Hypothalamus (tissue), 51 donors: ENCODE results near the gene SLC29A2.

Experiments
- DNase-seq, 51 donors: peaks; one replicate each; lab custom pipeline; 2025; lab: John Stamatoyannopoulos, UW

SLC29A2 gene

DNA sequence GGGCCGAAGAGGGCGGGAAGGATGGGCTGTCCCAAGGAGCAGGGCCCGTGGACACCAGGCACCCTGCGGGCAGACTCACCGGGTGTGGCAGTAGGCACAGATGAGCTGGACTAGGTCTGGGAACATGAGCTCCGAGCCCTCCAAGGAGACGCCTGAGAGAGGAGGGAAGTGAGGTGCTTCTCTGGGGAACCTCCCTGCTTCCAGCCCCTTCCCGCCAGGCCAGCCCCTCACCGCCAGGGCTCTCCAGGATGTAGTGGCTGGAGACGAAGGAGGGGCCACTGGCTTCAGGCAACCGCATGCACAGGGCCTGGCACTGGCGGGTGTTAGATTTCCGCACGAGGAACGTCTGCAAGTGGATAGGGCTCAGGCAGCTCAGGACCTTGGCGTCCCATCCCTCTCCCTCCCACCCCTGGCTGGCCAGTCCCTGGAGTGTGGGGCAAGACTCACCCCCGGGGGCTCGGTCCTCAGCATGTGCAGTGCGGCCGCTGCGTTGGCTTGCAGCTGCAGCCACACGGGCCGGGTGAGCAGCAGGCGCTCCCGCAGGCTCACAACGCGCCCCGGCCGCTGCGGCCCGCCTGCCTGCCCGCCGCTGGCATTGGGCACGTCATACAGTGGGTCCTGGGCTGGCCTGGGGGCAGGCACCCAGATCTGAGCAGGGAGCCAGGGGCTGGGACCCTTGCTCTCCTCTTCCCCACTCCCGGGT lies 35.9 kb downstream of the SLC29A2 start:
- DNase-seq, result peak in 1 of 51 donors; percentile 32

DNA sequence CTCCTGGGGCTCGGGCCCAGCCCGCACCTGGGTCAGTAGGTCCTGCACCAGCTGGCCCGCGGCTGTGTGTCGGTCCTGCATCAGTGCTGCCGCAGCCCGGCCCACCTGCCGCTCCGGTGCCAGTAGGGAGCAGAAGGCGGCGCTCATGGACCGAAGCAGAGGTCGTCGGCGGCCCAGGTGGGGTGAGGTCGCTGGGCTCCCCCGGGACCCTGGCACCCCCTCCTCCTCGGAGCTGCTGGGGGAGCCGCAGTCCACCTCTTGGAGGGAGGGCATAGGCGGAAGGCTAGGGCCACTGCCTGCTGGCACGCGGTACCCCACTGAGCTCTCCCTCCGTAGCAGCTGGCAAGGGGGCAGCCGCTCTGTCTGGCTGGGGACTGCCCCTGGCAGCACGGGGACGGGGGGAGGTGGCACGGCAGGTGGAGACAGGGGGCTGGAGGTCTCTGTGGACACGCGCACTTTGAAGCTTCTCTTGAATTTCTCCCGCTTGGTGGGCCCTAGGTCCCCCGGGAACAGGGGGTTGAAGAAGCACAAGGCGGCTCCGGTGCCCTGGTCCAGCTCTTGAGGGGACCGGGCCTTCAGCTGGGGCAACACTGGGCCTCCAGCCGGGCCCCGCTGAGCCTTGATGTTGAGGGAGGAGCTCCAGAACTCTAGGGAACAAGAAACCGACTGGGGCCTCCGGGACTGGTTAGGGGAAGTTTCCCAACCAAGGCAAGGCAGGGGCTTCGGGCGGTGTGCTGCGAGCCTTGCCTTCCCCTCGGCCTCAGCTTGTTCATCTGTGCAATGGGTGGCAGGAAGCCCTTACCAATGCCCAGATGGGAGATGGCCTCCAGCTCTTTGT lies 36.7 kb downstream of the SLC29A2 start:
- DNase-seq, result no peak

DNA sequence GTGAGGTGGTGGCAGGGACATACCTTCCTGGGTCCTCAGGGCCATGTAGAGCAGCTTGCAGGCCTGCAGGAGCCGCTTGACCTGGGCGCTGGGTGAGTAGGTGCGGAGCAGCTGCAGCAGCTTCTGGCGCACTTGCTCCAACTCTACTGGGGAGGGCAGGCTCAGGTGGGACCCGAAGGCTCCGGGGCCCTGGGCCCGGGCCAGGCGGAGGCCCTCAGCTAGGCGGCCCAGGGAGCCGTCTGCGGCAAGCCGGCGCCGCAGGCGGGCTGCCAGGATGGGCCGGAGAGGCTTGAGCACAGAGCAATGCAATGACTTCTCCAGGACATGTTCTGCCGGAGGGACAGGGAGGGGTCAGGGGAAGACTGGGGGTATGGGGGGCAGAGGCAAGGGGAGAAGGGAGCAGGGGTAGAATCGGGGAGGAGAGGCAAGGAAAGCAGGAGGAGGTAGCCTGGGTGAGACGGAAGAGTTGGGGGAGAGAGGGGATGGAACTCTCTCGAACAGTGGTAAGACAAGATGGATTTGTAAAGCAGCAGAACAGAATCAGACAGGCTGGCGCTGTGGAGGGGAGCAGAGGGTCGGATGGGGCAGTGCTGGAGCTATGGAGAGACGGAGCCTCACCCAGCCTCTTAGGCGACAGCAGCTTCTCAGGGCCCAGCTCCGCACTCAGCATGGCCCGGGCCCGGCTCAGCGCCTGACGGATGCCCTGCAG lies 37.5 kb downstream of the SLC29A2 start:
- DNase-seq, result no peak

DNA sequence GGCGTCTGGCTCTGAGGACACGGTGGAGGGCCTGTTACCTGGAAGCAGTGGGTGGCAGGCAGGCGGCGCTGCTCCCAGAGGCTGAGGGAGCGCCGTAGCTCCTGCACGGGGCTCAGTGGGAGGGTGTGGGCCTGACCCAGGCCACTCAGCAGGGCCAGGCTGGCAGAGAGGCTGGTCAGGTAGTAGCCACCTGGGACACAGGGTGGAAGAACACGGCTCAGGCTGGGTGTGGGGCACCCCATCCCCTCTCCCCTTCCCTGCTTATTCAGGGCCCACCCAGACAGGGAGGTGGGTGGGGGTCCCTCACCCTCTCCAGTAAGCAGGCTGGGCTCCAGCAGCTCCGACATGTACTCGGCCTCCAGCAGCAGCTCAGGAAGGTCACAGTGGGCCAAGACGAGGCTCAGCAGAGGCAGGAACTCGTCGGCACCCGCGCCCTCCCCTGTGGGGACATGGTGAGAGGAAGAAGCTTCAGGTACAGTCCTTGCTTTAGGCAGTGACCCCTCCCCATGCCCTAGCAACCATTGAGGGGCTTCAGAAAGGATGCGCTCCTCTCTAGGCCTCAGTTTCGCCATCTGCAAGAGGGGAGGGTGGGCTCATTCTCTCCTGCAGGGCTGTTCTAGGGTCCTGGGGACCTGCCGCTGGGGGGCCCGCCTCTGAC lies 38.2 kb downstream of the SLC29A2 start:
- no peak for DNase-seq

DNA sequence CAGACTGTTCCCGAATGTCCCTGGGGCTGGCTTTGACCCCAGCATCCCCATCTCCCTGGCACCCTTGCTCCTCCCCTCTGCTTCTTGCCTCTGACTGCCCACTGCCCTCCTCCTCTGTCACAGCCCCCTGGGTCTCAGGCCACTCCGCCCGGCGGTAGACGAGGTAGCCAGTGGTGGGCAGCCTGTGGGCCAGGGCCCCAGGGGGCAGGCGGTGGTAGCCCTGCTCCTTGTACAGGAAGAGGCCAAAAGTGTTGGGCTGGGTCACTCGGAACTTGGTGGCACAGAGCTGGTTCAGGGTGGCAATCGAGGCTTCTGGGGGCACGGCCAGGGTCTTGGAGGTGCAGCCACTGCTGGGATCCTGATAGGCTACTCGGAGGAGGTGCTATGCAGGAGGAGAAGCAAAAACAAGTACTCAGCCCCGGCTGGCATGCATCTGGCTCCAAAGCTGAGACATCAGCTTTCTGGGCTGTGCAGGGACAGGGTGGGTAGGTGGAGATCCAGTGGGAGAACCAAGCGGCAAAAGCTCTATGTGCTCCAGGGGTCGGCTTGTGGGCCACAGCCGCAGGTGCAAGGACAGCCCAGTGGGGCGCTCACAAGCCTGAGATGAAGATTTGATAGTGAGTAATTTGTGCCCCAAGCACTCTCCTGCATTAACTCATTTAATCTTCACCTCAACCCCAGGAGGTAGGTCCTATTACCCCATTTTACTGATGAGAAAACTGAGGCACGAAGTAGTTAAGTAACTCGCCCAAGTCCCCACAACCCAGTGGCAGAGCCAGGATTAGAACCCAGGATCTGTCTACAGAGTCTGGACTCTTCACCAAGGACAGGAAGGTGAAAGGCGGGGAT lies 39.0 kb downstream of the SLC29A2 start:
- no peak for DNase-seq

DNA sequence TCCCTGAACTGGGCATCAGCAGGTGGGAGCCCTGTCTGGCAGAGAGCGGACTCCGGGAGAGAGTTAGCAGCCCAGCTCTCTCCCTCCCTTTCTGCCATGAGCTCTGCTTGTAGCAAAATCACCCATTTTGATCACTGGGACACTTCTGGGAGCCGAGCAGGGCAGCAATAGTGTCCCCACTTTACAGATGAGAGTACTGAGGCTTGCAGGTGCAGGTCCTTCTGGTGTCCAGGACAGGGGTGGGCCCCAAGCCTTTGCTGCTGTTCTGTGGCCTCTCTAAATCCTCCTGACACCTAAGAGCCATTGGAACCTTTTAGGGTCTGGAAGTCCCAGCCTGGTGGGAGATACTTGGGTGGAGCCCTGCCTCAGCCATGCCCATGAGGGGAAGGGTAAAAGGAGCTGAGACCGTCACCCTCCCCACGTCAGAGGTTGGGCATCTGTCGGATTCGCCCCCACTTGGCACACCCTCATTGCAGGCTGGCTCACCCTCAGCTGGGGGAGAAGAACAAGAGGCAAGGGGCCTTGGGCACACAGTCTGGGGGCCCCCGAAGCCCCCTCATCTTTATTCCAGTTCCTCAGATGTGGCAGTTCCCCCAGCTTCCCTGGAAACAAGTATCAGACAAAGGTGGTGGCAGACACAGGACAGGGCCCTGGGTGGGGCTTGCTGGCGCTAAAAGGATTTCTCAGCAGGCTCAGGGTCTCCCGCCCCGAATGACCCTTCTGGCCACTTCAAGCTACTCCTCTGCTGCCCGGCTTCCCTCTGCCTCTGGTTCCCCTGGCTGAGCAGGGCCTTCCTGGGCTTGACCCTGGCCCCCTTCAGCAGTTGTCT lies 39.8 kb downstream of the SLC29A2 start:
- DNase-seq, result no peak

DNA sequence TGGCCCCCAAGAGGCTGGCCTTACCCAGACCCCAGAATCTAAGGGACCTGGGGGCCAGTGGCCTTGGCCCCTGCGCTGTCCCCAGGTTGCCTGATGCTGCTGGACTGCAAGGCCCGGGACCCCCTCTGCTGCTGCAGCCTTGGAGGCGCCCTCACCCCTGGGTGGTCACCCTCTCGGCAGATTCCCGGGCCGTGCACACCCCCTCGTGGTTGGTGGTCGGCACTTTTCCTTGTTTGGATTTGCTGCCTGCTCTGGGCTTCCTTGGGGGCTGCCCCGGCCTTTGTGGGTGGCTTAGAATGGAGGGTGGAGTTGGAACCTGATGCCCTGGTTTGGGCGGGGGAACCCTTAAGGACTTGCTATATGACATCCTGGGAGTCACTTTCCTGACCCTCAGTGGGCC lies 40.6 kb downstream of the SLC29A2 start:
- no peak for DNase-seq

DNA sequence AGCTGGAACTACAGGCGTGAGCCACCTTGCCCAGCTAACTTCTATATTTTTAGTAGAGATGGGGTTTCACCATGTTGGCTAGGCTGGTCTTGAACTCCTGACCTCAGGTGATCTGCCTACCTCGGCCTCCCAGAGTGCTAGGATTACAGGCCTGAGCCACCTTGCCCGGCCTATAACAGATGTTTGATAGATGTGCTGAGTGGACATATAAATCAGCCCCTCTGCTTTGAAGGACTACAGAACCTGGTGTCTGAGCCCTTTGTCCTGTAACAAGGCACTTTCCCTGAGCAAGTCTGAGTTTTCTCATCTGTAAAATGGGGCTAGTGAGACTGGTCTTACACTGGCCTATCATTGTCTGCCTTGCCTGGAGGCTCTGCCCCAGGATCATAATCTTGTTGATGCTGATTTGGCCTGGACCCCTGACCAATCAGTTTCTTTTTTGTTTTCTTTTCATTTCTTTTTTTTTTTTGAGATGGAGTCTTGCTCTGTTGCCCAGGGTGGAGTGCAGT lies 42.3 kb downstream of the SLC29A2 start:
- DNase-seq, result no peak

DNA sequence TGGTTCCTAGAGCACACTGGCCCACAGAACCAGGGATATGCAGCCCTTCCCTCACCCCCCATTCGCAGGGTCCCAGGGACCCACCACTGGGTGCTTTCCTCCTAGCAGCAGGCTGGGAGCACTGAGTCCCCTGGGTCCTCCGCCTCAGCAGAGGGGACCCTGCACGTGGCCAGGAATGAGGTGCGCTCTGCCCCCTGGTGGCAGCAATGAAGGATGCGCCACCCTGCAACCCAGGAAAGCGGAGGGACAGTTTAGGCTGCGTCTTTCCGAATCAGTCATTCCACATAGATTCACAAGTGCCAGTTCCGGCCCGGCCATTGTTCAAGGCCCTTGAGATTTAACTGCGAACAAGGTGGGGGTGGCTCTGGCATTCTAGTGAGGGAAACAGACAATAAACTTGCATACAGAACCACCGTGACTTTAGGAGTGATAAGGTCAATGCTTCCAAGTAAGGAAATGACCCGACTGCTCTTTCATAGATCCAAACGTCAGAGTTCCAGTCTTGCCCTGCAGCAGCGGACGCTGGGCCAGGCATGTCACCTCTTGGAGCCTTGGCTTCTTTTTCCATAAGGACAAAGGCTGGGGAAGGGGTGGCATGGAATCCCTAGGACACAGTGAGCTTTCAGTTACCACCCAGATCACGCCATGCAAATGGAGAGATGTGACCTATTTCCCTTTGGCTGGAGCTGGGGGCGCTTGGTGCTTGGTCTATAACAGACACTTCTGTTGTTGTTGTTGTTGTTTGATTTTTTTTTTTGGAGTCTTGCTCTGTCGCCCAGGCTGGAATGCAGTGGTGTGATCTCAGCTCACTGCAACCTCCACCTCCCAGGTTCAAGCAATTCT lies 43.0 kb downstream of the SLC29A2 start:
- DNase-seq, result peak in 46 of 51 donors; percentile 22 to 82 (median 58)

DNA sequence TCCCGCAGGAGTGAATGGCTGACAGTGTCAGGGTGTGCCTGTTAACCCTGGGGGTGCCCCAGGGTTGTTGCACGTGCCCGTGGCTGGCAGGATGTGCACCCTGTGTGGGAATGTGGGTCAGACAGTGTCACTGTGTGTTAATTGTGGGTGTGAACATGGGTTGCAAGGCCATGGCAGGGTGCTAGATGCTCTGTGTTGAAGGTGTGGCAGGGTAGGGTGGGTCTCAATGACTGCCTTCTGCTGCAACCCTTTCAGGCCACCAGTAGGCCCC lies 43.6 kb downstream of the SLC29A2 start:
- DNase-seq, result no peak

DNA sequence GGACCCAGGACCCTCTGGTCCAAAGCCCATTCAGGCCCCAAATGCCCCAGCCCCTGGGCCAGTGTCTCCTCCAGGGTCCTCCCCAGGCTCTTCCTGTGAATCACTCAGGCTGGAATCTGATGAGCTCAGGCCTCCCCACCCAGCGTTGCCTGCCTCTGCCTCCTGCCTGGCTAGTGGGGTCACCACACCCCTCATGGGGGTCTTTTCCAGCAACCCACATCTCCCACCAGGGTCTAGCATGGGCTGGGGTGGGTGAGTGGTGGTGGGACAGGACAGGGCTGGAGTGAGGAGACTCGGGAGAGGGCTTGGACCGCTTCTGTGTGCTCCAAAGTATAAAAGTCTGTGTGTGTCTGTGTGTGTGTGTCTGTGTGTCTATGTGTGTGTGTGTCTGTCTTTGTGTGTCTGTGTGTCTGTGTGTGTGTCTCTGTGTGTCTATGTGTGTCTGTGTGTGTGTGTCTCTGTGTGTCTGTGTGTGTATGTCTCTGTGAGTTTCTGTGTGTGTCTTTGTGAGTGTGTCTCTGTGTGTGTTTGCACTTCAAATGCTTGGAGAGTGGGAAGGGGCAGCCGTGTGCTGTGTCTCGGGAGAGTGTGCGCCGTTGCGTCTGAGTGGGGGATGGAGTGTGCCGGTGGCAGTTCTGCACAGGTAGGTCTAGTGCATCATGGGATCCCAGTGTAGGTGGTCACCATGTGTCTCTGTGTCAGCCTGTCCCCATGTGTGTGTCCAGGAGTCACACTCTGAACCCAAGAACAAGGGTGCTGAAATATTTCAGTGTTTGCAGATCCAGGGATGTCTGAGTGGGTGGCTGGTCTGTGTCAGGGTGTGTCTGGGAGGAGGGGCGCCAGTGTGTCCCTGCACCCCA lies 44.2 kb downstream of the SLC29A2 start:
- DNase-seq, result no peak

DNA sequence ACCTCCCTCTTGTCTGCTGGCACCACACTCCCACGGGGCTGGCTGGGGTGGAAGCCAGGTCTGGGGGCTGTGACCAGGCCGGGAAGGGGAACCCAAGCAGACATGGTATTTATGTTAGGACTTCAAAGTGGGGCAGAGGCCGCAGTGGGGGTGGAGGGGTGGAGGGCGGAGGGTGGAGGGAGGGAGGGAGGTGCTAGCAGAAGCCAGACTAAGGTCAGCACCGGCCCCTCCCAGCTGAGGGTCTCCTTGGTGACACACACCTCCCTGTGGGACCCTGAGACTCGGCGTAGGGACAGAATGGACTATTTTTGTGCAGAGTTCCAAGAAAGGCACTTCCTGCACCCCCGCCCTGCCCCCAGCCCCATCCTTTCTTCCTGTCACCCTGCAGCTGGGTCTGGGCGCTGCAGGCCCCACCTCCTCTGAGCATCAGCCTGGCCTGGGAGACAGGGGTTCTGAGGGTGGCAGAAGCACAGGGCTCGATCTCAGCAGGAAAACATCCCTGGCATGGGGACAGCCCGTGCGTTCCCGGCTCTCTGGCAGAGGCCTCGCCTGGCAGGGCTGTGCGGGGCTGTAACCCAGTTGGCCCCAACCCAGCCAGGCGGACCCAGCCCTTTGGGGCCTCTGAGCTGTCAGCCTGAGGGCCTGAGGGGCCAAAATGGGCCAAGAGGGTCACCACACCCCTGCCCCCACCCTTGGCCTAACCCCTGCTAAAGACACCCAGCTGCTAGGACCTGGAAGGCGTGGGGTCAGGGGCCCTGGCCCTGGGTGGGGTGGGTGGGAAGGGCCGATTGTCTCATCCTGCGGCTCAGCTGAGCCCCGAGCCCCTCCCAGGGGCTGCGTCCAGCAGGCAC lies 45.1 kb downstream of the SLC29A2 start:
- peak in 1 of 51 donors; percentile 19 for DNase-seq

DNA sequence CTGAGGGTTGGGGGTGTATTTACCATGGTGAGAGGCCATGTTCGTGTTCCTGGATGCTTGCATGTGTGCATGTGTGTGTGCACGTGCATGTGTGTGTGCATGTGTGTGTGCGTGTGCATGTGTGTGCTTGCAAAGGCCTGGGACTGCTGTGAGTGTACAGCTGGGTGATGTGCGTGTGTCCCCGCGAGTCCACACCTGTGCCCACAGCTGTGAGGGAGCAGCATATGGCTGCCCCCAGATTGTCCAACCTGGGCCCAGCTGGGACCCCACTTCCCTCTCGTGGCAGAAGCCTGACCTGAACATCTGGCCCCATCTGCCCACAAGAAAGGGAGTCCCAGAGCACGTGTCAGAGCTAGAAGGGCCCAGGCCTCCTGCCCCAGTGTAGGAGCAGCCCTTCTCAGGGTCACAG lies 46.3 kb downstream of the SLC29A2 start:
- no peak for DNase-seq

DNA sequence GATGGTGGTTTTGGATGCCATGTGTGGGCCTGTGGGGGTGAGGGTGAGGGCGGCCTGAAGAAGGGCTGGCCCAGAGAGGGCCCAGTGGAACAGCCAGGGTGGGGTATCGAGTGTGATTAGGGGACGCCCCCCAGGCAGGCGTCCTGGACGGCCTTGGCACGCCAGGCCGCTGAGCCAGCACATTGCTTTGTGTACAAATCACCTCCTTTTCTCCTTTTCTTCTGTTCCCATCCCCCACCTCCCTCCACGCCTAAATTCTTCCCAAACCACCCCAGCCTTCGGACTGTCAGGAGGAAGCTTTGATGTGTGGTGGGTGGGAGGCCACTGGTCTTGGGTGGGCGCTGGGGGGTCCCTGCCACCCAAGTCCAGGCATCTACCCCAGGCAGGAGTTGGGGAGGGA lies 46.9 kb downstream of the SLC29A2 start:
- DNase-seq, result no peak

DNA sequence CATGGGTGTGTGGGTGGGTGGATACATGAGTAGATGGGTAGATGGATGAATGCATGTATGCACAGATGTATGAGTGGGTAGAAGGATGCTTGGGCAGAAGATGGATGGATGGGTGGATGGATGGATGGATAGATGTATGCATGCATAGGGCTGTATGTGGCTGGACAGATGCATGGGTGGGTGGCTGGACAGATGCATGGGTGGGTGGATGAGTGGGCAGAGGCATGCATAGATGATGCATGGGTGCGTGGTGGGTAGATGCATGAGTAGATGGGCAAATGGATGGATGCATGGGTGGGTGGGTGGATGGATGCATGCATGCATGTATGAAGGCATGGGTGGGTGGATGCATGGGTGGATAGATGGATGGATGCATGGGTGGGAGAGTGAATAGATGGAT lies 47.9 kb downstream of the SLC29A2 start:
- DNase-seq, result no peak

DNA sequence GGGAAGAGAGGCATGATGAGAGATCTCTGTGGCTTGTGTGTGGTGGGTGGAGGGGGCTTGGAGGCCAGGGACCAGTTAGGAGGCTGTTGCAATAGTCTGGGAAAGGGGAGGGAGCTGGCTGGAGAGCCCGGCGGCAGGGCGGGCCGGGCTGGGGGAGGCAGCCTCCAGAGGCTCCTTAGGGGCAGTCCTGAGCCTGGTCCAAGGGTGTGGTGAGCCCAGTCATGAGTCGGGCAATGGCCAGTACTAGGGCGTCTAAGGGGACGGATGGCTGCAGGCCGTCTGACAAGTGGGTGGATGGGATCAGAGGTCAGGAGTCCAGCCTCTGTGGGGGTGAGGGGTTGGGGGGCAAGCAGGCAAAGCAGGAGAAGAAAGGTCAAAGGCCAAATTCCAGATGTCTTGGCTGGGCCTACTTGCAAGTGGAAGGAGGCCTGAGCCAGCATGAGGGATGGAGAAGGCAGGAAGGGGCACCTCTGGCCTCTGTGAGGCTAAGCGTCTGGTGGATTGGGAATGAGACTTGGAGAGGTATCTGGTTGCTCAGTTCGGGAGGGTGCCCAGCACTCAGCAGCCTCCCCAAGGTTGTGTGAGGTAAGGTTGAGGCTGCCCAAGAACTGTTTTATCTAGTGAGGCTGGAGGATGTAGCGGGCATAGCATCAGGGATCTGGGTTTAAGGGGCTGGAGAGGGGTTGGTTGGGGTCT lies 48.7 kb downstream of the SLC29A2 start:
- DNase-seq, result no peak
